NCI-H524 (cell line): ENCODE results near the gene PSMB3.

Experiments
- DNase-seq, 2 experiments: peaks; one replicate each; lab custom pipeline; 2025; lab: John Stamatoyannopoulos, UW

Gene PSMB3

GRCh38 chr17:38752308-38753070, at the start of gene PSMB3:
Gene PSMB3, plus strand, starts transcription at chr17:38752741. Its CDS starts 86 bp downstream, at chr17:38752827.
- peak; percentile 99 to 100 for DNase-seq

DNA sequence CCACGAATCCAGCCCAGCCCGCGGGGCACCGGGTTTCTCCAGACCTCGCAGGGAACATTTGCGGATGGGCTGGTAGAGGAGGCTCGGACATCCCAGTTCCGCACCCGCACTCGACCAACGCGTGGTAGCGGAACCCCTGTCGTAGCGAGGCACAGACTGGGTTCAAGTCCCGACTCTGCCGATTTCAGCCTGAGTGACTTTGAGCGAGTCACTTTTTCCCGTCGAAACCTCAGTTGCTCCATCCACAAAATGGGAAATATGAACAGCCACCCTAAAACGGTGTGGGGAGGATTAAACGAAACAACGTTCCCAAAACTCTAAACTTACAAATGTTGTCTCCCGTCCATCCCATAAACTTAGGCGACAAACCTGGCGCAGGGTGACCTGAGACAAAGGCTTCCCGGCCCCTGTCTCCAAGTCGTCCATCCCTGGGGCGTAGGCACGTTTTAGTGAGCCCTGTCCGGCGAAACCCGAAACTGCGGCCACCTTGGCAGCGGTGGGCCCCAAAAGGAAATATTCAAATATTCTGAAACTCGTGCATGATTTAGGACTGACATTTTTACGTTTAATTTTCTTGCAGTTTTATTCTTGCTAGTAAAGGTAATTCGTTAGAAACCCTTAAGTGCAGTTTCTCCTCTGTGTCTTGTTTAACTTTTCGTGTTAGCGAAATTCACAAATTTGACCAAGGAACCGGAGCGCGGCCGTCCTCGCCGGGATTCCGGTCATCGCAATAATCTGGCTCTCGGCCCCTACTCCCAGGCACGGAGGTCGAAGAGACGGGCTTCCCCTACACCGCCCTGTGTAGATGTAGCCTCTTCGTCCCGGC, 49.4 kb upstream of the PSMB3 start:
- no peak for DNase-seq

DNA sequence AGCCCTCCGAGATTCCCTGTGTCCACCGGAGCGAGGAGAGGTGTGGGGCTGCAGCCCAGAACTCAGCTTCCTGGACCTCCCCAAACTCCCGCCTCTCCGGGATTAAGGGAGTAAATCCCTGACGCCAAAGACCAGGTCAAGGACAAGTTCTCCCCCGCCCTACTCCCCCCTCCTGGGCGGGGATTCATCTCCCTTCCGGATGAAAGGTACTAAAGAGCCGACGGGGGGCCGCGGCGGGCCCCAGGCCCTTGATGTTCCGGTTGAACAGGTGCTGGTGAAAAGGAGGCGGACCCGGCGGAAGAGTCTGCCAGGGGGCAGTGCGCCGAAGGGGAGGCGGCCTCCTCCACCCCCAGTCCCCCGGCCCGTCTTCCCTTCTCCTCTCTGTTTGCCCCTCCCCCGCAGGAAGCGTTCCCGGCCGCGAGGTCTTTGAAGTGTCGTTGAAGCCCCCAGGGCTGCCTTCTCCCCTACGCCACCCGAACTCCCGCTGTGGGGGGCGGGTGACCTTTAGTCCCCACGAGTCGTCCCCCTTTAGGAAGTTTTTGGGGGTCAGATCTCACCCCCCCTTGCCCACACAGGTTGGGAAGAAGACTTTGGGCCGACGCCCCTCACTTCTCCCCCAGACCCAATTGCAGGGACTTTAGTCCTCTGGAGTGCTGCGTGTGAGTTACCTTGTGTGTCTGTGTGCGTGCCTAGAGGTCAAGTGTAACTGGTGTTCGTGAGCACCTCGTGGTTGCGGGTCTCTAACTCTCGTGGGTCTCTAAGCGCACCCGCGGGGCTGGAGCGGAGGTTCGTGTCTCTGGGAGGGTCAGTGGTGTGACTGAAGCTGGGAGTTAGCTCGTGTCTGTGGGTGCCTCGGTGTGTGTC, 48.6 kb upstream of the PSMB3 start:
- peak; percentile 90 to 91 for DNase-seq

DNA sequence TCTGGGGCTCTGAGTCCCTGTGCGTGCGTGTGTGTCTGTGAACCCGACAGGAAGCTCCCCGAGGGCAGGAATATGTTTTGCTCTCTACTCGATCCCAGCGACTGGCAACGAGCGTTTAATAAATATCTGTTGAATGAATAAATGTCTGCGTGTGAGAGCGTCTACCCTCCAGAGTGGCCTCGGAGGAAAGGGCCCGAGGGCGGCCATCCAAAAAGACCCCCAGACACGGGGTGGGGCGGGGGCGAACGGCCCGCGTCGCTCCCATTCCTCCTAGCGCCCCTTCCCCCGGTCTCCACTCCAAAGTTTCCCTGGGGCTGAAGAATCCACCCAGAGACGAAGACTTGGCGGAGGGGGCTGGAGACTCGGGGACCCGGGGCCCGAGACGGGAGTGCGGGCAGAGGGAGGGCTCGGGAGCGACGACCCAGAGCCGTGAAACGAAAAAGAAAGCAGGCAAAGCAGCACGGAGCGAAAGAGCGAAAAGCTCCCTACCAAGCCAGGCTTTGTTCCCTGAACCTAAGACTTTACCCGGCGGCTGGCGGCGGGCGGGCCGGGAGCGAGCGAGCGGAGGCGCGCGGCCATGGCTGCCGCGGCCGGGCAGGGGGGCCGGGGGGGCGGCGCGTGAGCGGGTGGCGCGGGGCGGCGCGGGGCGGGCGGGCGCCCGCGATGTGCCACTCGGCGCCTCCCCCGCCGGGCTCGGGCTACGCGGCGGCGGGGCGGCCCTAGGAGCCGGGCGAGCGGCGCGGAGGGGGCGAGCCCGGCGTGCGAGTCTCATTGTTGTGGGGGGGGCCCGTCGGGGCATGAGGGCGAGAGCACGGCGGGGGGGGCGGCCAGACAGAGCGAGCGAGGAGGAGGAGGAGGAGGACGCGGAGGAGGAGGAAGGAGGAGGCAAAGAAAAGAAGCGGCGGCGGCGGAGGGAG, 47.7 kb upstream of the PSMB3 start, which contains the start of gene MLLT6:
Gene MLLT6 (plus strand): TSS at position 668 of the 917 bp plus-strand sequence. CDS start 360 bp downstream, outside the sequence.
- peak; percentile 52 to 79 for DNase-seq

DNA sequence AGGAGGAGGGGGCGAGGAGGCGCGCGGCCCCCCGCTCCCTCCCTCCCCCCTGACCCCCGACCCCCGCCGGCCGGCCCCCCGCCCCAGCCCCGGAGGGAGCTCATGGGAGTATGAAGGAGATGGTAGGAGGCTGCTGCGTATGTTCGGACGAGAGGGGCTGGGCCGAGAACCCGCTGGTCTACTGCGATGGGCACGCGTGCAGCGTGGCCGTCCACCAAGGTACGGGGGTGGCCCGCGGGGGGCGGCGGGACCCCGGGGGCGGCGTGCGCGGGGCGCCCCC, 47.1 kb upstream of the PSMB3 start:
- DNase-seq: no peak

GRCh38 chr17:38705803-38706504, 46.6 kb upstream of the PSMB3 start:
- DNase-seq: peak; percentile 83 to 85

DNA sequence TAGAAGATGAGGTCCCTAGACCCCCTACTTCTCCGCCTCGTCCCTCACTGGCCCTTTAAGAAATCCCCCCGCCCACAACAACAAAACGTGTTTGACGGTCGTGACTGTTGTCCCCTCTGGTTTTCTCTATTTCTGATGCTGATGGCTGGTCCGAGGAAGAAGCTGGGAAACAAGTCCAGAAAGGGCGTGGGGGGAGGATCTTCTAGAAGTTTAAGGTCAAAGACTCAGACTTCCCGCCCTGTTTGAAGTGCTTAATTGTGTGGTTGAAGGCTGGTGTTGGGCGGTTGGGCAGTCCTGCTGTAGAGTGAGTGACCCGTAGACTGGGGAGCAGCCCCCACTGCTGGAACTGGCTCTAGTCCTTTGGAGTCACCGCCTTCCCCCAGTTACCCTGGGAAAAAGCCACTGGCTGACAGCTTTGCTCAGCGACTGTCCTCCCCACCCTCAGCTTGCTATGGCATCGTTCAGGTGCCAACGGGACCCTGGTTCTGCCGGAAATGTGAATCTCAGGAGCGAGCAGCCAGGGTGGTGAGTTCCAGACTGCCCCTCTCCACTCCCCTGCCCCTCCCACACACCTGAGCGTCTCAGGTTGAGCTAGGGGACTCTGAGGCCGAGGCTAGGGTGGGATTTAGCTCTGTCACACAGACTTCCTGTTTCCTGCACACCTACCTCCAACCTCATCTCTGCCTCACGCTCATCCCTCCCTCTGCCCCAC, 45.9 kb upstream of the PSMB3 start:
- DNase-seq: no peak

DNA sequence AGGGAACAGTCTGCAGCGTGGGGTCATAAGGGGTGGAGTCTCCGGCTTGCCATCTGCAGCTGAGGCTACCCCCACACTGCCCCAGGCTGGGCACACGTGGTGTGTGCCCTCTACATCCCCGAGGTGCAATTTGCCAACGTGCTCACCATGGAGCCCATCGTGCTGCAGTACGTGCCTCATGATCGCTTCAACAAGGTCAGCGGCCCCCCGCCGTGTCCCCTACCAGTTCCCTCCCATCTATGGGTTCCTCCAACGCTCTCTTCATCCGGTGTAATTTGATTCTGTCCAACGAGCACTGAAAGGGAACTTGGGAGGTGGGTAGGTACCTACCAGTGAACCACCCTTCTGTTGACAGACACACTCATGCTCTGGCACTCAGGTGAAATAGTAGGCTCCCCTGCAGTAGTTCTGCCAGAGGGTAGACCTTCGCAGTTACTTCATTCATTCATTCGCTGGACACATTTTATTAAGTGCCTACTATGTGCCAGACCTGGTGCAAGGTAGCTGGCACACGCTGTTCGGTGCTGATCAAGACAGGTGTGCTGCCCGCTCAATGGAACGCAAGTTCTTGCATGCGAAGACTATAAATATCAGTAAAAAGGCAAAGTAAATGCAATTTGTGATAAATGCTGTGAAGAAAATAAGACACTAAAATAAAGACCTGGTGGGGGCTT, 44.7 kb upstream of the PSMB3 start:
- no peak for DNase-seq

DNA sequence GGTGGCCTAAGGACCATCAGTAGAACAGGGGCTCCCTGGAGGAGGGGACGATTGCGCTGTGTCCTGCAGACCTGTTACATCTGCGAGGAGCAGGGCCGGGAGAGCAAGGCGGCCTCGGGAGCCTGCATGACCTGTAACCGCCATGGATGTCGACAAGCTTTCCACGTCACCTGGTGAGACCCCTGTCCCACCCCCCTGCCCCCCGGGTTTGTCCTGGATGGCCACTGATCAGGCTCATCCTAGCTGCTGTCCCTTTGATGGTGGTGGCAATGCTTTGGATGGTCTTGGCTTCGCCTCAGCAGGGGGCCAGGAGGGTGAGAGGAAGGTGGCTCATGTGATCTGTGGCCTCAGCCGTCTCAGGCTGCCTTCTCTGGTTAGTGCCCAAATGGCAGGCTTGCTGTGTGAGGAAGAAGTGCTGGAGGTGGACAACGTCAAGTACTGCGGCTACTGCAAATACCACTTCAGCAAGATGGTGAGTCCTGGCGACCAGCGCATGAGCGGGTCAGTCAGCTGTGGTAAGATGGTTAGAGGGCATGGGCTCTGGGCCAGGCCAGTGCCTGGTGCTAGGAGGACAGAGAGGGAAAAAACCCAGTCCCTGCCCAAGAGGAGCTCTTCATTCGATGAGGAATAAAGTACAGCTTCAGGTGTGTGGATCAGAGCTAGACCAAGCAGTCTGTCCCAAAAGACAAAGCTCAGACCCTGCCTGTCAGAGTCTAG, 43.3 kb upstream of the PSMB3 start:
- DNase-seq: no peak

GRCh38 chr17:38709864-38710603, 42.5 kb upstream of the PSMB3 start:
- DNase-seq: no peak

- DNase-seq: no peak
Measured at GRCh38 chr17:38710604-38710962, 42.0 kb upstream of the PSMB3 start.

GRCh38 chr17:38710985-38711384, 41.6 kb upstream of the PSMB3 start:
- DNase-seq: no peak

DNA sequence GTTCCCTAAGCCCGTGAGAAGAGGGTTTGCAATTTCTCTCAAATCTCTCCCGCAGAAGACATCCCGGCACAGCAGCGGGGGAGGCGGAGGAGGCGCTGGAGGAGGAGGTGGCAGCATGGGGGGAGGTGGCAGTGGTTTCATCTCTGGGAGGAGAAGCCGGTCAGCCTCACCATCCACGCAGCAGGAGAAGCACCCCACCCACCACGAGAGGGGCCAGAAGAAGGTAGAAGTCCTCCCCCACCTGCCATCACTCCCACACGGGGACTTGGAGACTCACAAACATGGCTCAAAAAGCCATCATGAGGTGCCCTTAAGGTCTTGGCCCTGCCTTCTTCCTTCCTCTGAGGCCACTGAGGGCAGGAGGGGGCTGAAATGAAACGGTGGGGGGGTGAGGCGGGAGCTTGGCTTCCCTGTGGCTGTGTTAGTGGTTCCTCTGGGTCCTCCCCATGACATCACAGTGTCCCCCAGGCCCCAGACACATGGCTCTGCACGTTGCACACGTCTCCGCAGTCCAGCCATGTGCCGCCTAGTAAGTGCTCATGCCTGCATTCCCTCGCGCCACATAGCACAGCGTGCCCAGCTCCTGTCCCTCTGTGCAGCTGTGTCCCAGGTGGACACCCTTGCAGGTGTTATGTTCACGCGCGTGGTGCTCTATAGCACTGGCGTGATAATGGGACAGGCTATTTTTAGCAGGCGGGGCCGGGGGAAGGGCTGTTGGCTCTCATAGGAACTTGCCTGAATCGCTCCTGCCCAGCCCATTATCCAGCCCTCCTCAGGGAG, 40.6 kb upstream of the PSMB3 start:
- no peak for DNase-seq

- DNase-seq: no peak
Measured at GRCh38 chr17:38712593-38712992, 39.9 kb upstream of the PSMB3 start.

- no peak for DNase-seq
Measured at GRCh38 chr17:38713456-38714075, 39.0 kb upstream of the PSMB3 start.

DNA sequence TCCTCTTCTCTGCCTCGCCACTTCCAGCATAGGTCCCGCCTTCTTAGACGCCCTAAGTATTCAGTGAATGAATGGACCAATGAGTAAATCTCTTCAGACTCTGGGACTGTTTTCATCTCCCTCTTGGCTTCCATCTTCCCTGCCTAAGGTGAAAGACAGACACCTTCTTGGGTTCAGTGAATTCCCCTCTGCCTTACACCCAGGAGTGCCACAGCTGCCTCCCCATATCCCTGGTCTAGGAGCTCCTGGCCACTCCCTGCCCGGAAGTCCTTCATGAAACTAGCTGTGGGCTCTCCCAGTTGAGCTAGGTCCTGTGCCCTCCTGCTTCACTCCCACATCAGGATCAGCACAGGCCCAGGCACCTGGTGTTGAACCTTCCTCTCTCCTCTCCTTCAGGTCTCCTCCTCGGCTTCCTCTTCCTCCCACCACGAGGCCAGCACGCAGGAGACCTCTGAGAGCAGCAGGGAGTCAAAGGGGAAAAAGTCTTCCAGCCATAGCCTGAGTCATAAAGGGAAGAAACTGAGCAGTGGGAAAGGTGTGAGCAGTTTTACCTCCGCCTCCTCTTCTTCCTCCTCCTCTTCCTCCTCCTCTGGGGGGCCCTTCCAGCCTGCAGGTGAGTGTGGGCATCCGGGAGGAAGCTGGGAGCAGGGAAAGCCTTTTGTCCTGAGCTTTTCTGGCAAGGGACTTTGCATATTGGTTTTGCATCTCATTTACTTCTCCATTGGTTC, 37.2 kb upstream of the PSMB3 start:
- no peak for DNase-seq
